ENCODE measurements around the gene MBTPS2.
"Not testable (repeated sequence)": the region's sequence is repeated elsewhere in the genome, so short reads cannot be mapped to it uniquely, and the experiment has no call there.

Gene MBTPS2

GRCh38 chrX:21856504-21856903, 17.1 kb downstream of the MBTPS2 start:
- no peak for DNase-seq (ENCODE audit: low read depth in 2 of 2)

GRCh38 chrX:21863241-21863640, 23.8 kb downstream of the MBTPS2 start:
- no peak for DNase-seq (ENCODE audit: low read depth in 2 of 2)

- DNase-seq (ENCODE audit: low read depth in 2 of 2) = no peak
Measured at GRCh38 chrX:21865436-21865835, 26.0 kb downstream of the MBTPS2 start.

GRCh38 chrX:21870494-21870893, 31.1 kb downstream of the MBTPS2 start:
- DNase-seq (ENCODE audit: low read depth in 2 of 2) = no peak

- no peak for DNase-seq (ENCODE audit: low read depth in 2 of 2)
Measured at GRCh38 chrX:21873063-21873775, 33.8 kb downstream of the MBTPS2 start.

- DNase-seq (ENCODE audit: low read depth in 2 of 2) = not testable (repeated sequence)
Measured at GRCh38 chrX:21874182-21874581, 34.8 kb downstream of the MBTPS2 start.

- no peak for DNase-seq (ENCODE audit: low read depth in 2 of 2)
Measured at GRCh38 chrX:21875013-21875412, 35.6 kb downstream of the MBTPS2 start.

GRCh38 chrX:21881881-21882574, 42.6 kb downstream of the MBTPS2 start:
- DNase-seq (ENCODE audit: low read depth in 2 of 2) = no peak

GRCh38 chrX:21883258-21883657, 43.8 kb downstream of the MBTPS2 start:
- no peak for DNase-seq (ENCODE audit: low read depth in 2 of 2)

- DNase-seq (ENCODE audit: low read depth in 2 of 2) = no peak
Measured at GRCh38 chrX:21885568-21885967, 46.2 kb downstream of the MBTPS2 start.

GRCh38 chrX:21905313-21905712, 65.9 kb downstream of the MBTPS2 start:
- DNase-seq (ENCODE audit: low read depth in 2 of 2) = no peak

- no peak for DNase-seq (ENCODE audit: low read depth in 2 of 2)
Measured at GRCh38 chrX:21905953-21906352, 66.5 kb downstream of the MBTPS2 start.

GRCh38 chrX:21907260-21907659, 67.8 kb downstream of the MBTPS2 start:
- no peak for DNase-seq (ENCODE audit: low read depth in 2 of 2)

- no peak for DNase-seq (ENCODE audit: low read depth in 2 of 2)
Measured at GRCh38 chrX:21911481-21911880, 72.1 kb downstream of the MBTPS2 start.

- no peak for DNase-seq (ENCODE audit: low read depth in 2 of 2)
Measured at GRCh38 chrX:21912220-21912619, 72.8 kb downstream of the MBTPS2 start.

- DNase-seq (ENCODE audit: low read depth in 2 of 2) = no peak
Measured at GRCh38 chrX:21912989-21913388, 73.6 kb downstream of the MBTPS2 start.

- no peak for DNase-seq (ENCODE audit: low read depth in 2 of 2)
Measured at GRCh38 chrX:21926116-21926515, 86.7 kb downstream of the MBTPS2 start.

- no peak for DNase-seq (ENCODE audit: low read depth in 2 of 2)
Measured at GRCh38 chrX:21926527-21927278, 87.3 kb downstream of the MBTPS2 start.

GRCh38 chrX:21929209-21929608, 89.8 kb downstream of the MBTPS2 start:
- no peak for DNase-seq (ENCODE audit: low read depth in 2 of 2)

GRCh38 chrX:21930986-21931385, 91.6 kb downstream of the MBTPS2 start:
- DNase-seq (ENCODE audit: low read depth in 2 of 2) = no peak

- DNase-seq (ENCODE audit: low read depth in 2 of 2) = no peak
Measured at GRCh38 chrX:21932292-21933002, 93.0 kb downstream of the MBTPS2 start.

GRCh38 chrX:21933077-21933476, 93.7 kb downstream of the MBTPS2 start:
- no peak for DNase-seq (ENCODE audit: low read depth in 2 of 2)
